K562 treated with DMSO at 1 percent for 24 hours (cell line): ENCODE measurements around the gene ZNF835. TPM values are rescaled to one million over a fixed set of nuclear protein-coding genes. Genes with fewer than 3 reads are reported as not detected.

Experiments used
- total RNA-seq: library from RNA; unstranded; fragments of 300-600 nt; gene quantifications from 2 replicates; pipeline ENCODE4 v1.2.3, GENCODE V29; 2022; ENCODE audit warnings: low read depth; ENCODE audit not compliant: insufficient read depth

ZNF835 gene
- total RNA-seq = not detected in 2 replicates

GRCh38 chr19:56671613-56671994, at the start of gene ZNF835:
Gene ZNF835, minus strand, starts transcription at chr19:56671757. Its CDS starts 6,559 bp downstream, at chr19:56665198.

GRCh38 chr19:56642711-56643459, 28.7 kb downstream of the ZNF835 start, which contains the start of gene SMIM17:
Gene SMIM17, plus strand, starts transcription at chr19:56643159. Its CDS starts 2,509 bp downstream, at chr19:56645668.

Other genes with a start within 250 kb of the ZNF835 start
- gene ZNF667, start 194.4 kb downstream of the ZNF835 start, total RNA-seq = not detected in 2 replicates
- gene ZNF471, start 163.9 kb downstream of the ZNF835 start, total RNA-seq = not detected in 2 replicates
- not detected in 2 replicates for gene ZFP28, start 132.8 kb downstream of the ZNF835 start, total RNA-seq
- not detected in 2 replicates for gene ZNF470, start 104.3 kb downstream of the ZNF835 start, total RNA-seq
- 0.14 and 0.27 TPM in 2 replicates for gene ZNF71, start 76.5 kb downstream of the ZNF835 start, total RNA-seq
- not detected in 2 replicates for gene SMIM17, start 28.6 kb downstream of the ZNF835 start, total RNA-seq
- not detected in 2 replicates for gene PEG3, start 169.0 kb upstream of the ZNF835 start, total RNA-seq
- not detected in 2 replicates for gene ZIM2, start 169.0 kb upstream of the ZNF835 start, total RNA-seq